HG02938 (cell line): ENCODE data around the gene GPATCH8.

Experiments used
- ATAC-seq: cut with Tn5 transposase; IDR thresholded peaks from one replicate; pipeline ENCODE4 v1.9.1; 2021; ENCODE audit warnings: mild to moderate bottlenecking, moderate library complexity; ENCODE audit not compliant: unreplicated experiment

Gene GPATCH8

DNA sequence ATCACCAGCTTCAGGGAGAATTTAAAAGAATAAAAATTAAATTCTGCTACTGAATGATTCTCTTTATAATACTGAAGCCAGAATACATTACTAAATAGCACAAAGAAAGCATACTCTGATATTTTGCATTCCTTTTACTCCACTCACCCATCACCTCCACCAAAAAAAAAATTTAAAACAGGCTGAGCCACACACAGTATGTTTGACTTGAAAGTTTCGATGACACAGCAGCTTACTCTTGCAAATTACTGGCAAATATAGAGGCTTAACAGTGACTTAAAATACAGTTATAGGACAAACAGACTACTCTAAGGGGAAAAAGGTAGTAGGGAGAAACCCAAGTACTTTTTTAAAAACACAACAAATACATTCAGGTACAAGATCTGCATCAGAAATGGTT, 39.2 kb downstream of the GPATCH8 start:
- no peak for ATAC-seq

DNA sequence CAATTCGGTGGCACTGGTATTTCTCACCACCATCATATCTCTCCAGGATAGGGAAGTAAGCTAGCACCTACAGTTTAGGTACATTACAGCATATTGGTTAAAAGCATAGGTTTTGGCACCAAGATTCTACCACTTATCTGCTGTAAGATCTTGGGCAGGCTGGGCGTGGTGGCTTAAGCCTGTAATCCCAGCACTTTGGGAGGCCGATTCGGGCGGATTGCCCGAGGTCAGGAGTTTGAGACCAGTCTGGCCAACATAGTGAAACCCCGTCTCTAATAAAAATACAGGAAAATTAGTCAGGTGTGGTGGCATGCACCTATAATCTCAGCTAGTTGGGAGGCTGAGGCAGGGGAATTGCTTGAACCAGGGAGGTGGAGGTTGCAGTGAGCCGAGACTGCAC, 51.4 kb downstream of the GPATCH8 start:
- no peak for ATAC-seq

DNA sequence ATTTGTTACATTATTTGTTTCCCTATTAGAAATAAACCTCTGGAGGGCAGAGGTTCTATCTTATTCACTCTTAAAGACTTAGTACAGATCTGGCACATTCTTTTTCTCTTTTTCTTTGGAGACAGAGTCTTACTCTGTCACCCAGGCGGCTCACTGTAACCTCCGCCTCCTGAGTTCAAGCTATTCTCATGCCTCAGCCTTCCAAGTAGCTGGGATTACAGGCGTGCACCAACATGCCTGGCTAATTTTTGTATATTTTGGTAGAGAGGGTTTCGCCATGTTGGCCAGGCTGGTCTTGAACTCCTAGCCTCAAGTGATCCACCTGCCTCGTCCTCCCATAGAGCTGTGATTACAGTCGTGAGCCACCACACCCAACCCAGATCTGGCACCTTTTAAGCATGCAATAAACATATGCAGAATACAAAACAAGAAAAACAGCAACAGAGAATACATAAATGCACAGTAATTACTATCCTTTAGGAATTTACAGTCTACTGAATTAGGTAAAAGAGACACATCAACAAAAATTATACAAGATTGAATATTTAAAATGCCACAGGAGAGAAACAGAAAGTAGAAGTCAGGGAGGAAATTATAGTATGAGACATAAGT, 52.1 kb downstream of the GPATCH8 start:
- ATAC-seq: no peak

DNA sequence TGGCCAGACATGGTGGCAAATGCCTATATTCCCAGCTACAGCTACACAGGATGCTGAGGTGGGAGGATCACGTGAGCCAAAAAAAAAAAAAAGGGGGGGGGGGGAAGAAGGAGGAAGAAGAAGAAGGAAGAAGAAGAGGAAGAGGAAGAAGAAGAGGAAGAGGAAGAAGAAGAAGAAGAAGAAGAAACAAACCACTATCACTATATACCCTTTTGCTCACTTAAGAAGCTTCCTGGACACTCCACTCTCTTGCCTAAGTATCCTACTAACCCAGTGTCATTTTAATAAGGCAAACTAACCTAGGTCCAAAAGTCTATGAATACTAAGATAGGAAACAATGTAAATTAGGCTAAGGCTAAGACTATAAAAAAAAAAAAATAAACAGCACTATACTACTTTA, 54.8 kb downstream of the GPATCH8 start:
- no peak for ATAC-seq

DNA sequence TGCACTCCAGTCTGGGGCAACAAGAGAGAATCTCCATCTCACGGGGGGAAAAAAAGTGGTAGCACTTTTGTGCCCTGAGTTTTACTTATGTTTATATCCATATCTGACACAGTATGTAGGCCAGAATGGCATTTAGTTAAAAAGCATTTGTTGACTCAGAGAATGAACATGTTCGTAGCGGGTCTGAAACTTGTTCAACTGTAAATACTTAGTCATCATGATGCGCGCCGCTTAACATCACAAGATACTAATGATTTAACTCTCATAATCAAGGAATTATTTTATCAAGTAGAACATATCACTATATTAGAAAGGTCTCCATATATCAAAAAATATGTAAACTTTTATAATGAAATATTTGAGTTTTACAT, 58.5 kb downstream of the GPATCH8 start:
- ATAC-seq: no peak

DNA sequence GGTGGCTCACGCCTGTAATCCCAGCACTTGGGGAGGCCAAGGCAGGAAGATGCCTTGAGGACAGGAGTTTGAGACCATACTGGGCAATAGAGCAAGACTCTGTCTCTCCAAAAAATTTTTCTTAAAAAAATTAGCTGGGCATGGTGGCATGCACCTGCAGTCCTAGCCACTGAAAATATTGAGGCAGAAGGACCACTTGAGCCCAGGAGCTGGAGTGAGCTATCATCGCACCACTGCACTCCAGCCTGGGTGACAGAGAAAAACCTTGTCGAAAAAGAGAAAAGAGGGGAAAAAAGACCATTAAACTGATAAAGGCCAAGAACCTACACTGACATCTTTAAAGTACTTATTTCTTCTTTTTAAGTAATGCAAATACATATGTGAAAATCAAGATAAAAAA, 60.4 kb downstream of the GPATCH8 start:
- ATAC-seq: no peak

DNA sequence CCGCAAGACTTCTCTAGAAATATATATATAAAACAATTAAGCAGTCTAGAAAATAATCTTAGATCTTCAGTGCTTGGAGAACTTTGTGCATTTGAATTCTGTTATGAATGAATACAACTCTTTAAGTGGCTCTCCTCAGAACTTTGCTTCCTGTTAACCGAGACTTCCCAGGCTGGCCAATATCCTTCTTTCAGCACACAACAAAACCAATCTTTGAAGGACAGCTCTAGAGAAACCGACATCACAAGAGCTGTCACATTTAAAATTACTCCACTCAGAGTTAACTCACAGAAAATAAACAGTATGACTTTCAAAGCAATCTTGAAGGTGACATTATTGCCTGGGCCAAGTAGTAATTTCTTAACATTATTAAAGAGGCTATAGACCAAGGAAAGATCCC, 64.0 kb downstream of the GPATCH8 start:
- ATAC-seq: no peak

DNA sequence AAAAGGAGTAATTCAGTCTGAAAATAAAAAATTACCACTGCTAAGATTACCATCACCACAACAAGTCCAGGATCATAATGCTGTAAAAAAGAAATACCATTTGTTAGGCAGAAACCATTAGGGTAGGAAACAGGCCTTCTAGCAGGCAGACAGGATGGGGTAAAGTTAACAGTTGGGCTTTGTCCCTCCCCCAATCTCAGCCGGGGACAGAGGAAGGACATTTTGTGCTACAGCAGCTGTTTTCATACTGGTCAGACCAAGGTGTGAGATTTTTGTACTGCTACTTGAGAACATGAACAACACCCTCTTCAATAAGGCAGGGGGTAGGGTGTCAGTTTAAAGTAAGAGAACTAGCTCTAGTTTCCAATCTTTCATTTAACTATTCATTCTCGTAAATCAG, 64.6 kb downstream of the GPATCH8 start:
- ATAC-seq: no peak

DNA sequence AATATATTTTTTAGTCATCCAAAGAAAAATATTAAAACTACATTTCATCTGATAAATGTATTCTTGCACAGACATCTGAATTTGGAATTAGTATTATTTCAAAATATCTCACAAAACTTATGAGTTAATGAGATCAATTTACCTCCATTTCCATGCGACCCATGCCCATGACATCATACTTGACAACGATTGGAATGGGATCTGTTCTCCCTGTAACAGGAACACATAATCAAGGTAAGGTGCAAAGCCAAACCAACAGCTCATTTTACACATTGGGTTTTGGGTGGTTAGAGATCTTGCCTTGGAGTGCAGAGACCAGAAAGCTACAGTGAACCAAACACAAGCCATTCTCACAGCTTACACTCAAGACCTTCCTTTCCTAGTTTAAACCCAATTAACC, 66.9 kb downstream of the GPATCH8 start:
- no peak for ATAC-seq

DNA sequence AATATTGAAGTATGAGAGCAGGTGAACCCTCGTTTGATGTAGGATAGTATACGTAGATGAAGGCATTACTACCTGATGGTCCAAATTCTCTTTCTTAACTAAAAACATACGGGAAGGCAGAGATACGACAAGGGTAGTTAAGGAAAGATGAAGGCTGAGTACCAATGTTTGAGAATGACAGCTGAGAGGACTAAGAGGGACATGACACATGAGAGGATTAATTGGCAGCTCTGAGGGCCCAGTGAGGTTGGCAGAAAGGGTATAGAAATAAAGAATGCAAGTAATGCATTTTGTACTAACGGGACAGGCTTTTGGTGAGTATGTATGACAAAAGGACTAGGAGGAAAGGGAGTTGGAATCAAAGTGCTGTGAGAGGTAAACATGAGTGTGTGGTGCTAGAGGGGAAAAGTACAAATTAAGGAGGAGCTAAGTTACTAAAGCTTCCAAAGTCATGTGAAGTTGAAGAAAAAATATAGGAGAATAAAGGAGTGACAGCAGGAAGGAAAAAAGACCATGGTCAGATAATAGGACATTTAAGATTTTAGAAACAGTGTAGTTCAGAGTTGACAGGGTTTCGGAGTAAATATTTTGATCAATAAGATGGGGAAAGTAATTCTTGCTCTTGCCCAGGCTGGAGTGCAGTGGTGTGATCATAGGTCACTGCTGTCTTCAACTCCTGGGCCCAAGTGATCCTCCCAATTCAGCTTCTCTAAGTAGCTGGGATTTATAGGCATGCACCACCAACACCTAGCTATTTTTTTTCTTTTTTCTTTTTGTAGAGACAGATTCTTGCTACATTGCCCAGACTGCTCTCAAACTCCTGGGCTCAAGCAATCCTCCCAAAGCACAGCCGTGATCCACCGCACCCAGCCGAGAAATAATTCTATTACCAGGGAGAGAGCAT, 70.7 kb downstream of the GPATCH8 start:
- no peak for ATAC-seq

DNA sequence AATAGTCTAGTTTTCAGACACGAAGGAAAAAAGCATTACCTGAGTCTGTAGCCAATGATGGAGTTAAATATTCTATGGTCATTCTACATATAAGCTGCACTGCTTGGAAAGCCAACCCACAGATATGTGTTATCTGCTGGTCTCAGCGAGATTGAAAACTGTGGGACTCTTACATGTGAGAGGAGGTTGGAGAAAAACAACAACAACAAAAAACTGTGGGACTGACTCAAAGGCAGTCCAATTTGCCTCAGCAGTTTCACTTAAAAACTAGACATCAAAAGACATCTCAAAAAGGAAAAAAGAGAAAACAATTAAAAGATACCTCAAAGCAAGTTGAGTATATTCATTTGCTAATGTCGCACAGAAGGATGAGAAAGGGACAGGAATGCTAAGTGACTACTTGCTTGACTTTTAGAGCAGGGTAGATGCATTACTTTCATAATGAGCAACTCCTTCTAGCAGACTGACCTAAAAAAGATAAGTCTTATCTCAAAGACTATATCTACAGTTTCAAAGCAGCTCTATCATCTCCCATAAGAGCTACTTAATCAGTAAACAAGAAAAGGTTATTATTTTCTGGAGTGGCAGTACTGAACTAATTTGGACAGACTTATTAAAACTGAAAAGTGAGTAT, 78.3 kb downstream of the GPATCH8 start:
- no peak for ATAC-seq

DNA sequence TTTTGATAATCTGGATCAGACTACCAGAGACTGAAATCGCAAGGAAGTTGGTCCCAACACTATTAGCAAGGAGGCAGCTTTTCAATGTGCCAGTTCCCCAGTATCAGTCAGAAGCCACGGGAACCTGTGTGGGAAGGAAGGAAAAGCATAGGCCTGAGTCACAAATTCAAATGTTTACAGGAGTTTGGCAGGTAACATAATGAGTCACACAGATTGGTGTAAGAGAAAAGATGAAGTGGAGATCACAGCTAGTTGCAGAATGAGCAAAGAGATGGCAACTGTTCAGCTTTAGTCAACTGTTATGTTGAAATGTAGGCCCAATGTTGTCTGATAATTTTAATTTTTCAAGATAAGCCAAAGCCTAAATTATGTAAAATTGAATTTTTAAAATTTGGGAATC, 85.7 kb downstream of the GPATCH8 start:
- ATAC-seq: no peak

DNA sequence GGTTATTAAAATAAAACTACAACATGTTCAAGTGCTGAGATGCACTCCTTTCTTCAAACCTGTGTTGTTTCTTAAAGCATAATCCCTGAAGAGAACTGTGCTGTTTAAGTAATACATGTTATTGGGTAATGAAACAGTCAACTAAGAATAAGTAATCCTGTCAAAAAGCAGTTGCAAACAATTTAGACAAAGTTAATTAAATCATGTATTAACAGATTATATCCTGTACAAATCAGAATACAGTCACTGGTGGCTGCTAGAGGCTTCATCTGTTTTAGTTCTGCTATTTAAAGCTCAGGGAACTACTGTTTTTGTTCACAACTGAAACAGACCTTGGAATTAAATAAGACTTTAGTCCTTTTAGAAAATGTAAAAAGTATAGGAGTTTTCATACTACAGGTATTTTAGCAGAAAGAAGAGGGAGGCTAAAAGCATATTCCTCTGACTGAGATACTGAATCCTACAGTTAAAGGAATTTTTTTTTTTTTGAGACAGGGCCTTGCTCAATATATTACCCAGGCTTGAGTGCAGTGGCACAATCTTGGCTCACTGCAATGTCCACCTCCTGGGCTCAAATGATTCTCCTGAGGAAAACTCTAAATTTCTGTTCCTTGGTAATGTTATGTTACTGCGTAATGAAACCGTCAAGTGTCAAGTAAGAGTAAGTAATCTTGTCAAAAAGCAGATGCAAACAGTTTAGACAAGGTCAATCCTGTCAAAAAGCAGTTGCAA, 86.5 kb downstream of the GPATCH8 start:
- no peak for ATAC-seq

DNA sequence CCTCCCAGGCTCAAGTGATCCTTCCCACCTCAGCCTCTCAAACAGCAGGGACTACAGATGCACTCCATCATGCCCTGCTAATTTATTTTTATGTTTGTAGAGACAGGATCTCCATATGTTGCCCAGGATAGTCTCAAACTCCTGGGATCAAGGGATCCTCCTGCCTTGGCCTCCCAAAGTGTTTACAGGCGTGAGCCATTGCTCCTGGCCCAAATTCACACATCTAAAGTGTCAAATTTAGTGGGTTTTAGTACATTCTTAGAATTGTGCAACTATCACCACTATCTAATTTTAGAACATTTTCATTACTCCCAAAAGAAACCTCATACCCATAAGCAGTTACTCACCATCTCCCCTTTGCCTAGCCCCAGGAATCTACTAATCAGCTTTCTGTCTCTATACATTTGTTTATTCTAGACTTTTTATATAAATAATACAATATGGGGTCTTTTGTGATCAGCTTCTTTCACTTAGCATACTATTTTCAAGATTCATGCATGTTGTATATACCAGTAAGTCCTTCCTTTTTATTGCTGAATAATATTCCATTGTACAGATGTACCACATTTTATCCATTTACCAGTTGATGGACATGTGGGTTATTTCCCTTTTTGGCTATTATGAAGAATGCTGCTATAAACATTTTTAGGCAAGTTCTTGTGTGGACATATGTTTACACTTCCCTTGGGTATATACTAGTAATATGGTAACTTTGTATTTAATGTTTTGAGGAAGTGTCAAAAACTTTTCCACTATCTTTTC, 88.6 kb downstream of the GPATCH8 start:
- no peak for ATAC-seq

DNA sequence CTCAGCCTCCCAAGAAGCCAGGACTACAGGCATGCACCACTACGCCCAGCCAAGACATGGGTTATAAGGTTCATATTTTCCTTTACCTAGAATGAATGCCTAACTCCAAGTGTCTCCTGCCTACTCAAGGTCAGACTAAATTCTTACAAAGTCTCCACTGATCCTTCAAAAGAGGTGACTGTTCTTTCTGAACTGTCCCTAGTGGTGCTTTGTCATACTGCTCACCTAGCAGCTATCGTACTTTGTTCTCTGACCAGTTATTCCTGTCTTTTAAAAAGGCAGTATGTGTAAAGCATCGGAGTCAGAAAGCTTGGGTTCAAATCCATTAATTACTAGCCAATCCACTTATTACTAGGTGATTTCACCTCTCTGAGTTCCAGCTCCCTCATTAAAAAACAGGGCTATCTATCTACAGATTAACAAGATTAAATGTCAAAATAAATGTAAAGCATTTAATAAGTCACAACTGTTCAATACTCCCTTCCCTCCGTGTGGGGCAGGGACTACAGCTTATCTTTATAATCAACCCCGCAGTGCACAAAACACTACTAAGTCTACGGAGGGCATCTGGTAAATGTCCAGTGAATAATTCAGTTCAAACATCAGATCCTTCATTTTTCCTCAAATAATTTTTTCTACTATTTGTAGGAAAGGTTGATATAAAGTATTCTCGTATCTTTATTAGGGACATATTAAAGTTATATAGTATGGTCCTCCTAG, 93.7 kb downstream of the GPATCH8 start:
- no peak for ATAC-seq

DNA sequence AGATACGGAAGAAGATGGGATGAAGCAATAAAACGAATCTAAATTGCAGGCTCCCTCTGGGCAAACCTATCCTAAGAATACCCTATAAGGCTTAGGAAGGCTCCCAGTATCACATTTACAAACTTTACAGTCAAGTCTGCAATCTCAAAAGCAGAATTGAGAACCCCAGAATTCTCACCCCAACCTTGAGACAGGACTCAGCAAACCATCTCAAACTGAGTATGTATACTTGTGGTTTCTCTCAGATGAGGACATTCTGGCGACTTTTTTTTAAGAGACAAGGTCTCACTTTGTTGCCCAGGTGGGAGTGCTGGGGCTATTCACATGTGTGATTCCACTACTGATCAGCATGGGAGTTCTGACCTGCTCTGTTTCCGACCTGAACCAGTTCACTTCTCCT, 94.4 kb downstream of the GPATCH8 start:
- no peak for ATAC-seq

DNA sequence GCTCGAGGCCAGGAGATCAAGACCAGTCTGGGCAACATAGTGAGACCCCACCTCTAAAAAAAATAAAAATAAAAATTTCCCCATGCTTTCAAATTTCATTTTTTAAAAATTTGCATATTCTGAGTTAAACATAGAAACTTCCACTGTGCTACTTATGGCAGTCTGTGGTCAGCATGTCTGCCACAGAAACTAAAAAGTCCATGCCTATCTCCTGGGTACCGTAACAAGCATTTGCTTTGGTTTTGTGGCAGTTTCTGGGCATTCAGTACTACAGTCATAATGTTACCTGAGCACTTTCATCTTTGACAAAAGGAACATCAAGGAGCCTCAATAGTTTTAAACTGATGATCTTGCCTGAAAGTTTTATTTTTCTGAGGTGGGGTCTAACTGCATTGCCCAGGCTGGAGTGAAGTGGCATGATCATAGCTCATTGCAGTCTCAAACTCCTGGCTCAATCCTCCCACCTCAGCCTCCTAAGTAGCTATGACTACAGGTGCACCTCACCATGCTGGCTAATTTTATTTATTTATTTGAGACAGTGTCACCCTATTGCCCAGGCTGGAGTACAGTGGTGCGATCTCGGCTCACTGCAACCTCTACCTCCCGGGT, 100.5 kb downstream of the GPATCH8 start:
- ATAC-seq: no peak

DNA sequence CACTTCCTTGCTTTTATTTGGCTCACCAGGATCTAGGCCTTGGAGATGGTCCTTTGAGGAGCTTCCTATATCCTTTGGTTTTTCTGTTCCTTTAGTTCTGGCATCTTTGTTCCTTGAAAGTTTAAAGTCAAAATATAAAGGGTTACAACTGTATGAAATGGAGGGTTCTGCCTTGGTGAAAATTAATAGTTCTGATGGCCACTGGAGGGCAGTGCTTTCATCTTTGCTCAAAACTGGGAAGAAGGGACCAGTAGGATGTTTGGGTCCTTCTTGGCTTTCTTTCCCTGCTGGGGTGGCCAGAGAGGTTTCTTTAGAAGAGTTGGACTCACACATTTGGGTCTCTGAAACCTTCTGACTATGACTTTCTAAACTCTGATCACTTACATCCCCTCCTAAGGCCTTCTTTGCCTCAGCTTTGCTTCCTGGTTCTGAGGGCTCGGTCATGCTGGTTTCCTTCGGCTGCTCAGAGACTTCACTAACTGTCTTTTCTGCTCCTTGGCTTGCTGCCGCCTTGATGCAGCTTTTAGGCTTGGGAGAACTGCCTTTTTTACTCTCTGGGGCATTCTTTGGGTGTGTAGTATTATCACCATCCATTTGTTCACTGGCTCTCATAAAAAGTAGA, 102.9 kb downstream of the GPATCH8 start:
- ATAC-seq: no peak
